ENCODE results near the gene ROR2. TPM values are rescaled to one million over a fixed set of nuclear protein-coding genes. Genes with fewer than 3 reads are reported as not detected.

The ROR2 gene
- total and polyA plus RNA-seq, 2 of the 13 experiments (the other 11 are each of a cell fraction or from before 2014, with no cell fraction given) = not detected

GRCh38 chr9:91886414-91887076, 63.5 kb downstream of the ROR2 start:
- peaks cover 0 to 33% of the 10 kb centered on the region in 2 experiments; a peak in 2 of 5 replicates for H3K27me3 ChIP-seq (ENCODE audit: control insufficient read depth in 1 of 2, insufficient read depth in 2 of 2, low read length in 2 of 2)
- no peak for DNase-seq (ENCODE audit: low spot score)
- no peak for ATAC-seq

DNA sequence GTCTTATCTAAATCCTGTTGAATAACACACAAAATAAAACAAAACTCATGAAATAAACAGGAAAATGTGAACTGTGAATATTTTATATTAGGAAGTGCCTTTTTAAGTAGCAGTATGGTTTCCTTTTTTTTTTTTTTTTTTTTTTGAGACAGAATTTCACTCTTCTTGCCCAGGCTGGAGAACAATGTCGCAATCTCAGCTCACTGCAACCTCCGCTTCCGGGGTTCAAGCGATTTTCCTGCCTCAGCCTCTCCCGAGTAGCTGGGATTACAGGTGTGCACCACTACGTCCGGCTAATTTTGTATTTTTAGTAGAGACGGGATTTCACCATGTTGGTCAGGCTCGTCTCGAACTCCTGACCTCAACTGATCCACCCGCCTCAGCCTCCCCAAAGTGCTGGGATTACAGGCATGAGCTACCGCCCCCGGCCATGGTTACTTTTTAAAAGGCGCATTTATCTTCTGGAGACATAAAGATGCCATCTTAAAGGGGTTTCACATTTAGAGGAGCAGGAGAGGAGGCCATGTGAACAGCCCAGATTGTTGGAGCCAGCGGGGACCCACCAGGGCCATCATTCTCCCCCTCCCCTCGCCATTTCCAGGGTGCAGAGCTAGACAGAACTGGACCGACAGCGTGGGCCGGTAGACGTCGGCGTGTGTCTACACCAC, 64.1 kb downstream of the ROR2 start:
- ChIA-PET POLR2A (no interaction called here), CTCF (ENCODE audit: low intra/inter-chr PET ratio, low total read pairs) (no interaction called here)
- Histone ChIP-seq H3K4me3 (replicated peaks in 1 of 3; ENCODE audit: insufficient read depth in 1 of 3, low read depth in 2 of 3, low read length in 3 of 3) (no peak overlapping the region), H3K9ac (ENCODE audit: insufficient read depth, low read depth, low read length) (no peak overlapping the region), H3K4me2 (ENCODE audit: low read depth, low read length) (no peak overlapping the region), H3K27ac (ENCODE audit: extremely low read length, insufficient read depth, low read length) (no peak overlapping the region), H3K27me3 (ENCODE audit: control insufficient read depth in 1 of 2, insufficient read depth in 2 of 2, low read length in 2 of 2) (peaks cover 0 to 34% of the 10 kb centered on the region in 2 experiments; a peak in 2 of 5 replicates), H3K79me2 (ENCODE audit: insufficient read depth, low read length) (no peaks in the 10 kb centered on the region), H3K36me3 (replicated peaks in 1 of 2; ENCODE audit: control insufficient read depth in 1 of 2, insufficient read depth in 2 of 2, low read length in 2 of 2) (no peaks in the 10 kb centered on the region), H3K4me1 (ENCODE audit: insufficient read depth, low read length) (peaks cover 23% of the 10 kb centered on the region), H4K20me1 (ENCODE audit: insufficient read depth, low read length) (no peaks in the 10 kb centered on the region), H2AFZ (ENCODE audit: low read length) (no peak overlapping the region), H3K9me3 (ENCODE audit: low read length) (no peaks in the 10 kb centered on the region)
- intact Hi-C loops (cut with micrococcal nuclease; ENCODE audit: unreplicated experiment) = no loop called here
- in situ Hi-C loops (cut with HindIII; ENCODE audit: extremely low pct_ligation_motif_present, low pct_unique_long_range_greater_than_20kb) = no loop called here
- ATAC-seq (no peak), FAIRE-seq (no peak), DNase-seq (ENCODE audit: low spot score) (no peak)
- no TSS peak for BruUV-seq (replicated peaks)
- WGBS (ENCODE audit: low lambda C conversion rate) = 83% methylated on average over 22 of the region's 22 CpGs
- TF ChIP-seq SIN3A (IDR thresholded peaks at IDR 0.05; ENCODE audit: borderline replicate concordance, low read depth, low read length) = no peak
- TF ChIP-seq ZKSCAN5 (CRISPR knock-in tag; IDR thresholded peaks at IDR 0.05) = no peak
- no peak for TF ChIP-seq ZNF629 (CRISPR knock-in tag; conservative IDR thresholded peaks at IDR 0.05)
- TF ChIP-seq MBNL3 (CRISPR knock-in tag; conservative IDR thresholded peaks at IDR 0.05) = no peak
- TF ChIP-seq ZBTB38 (CRISPR knock-in tag; IDR thresholded peaks at IDR 0.05) = no peak
- TF ChIP-seq NR3C1 (CRISPR knock-in tag; IDR thresholded peaks at IDR 0.05) = no peak
- TF ChIP-seq THAP7 (CRISPR knock-in tag; IDR thresholded peaks at IDR 0.05) = no peak
- no peak for TF ChIP-seq CREB3 (CRISPR knock-in tag; IDR thresholded peaks at IDR 0.05)
- TF ChIP-seq, protein P1, sequence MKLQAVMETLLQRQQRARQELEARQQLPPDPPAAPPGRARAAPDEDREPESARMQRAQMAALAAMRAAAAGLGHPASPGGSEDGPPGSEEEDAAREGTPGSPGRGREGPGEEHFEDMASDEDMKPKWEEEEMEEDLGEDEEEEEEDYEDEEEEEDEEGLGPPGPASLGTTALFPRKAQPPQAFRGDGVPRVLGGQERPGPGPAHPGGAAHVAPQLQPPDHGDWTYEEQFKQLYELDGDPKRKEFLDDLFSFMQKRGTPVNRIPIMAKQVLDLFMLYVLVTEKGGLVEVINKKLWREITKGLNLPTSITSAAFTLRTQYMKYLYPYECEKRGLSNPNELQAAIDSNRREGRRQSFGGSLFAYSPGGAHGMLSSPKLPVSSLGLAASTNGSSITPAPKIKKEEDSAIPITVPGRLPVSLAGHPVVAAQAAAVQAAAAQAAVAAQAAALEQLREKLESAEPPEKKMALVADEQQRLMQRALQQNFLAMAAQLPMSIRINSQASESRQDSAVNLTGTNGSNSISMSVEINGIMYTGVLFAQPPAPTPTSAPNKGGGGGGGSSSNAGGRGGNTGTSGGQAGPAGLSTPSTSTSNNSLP (IDR thresholded peaks at IDR 0.05; ENCODE audit: low read depth, low read length) = no peak
- no peak for TF ChIP-seq DPF2 (CRISPR knock-in tag; IDR thresholded peaks at IDR 0.05; ENCODE audit: borderline replicate concordance, low read depth)

More at GRCh38 chr9:91886414-91887076, 63.5 kb downstream of the ROR2 start:
- BruUV-seq (replicated peaks) = no TSS peak
- POLR2A ChIA-PET = no interaction called here
- Histone ChIP-seq H3K79me2 (ENCODE audit: insufficient read depth, low read length) (no peaks in the 10 kb centered on the region), H3K9ac (ENCODE audit: insufficient read depth, low read depth, low read length) (no peak overlapping the region), H3K4me2 (ENCODE audit: low read depth, low read length) (no peak overlapping the region), H4K20me1 (ENCODE audit: insufficient read depth, low read length) (no peaks in the 10 kb centered on the region), H3K36me3 (replicated peaks in 1 of 2; ENCODE audit: control insufficient read depth in 1 of 2, insufficient read depth in 2 of 2, low read length in 2 of 2) (no peaks in the 10 kb centered on the region), H3K9me3 (ENCODE audit: low read length) (no peaks in the 10 kb centered on the region), H3K27ac (ENCODE audit: extremely low read length, insufficient read depth, low read length) (no peak overlapping the region), H3K4me1 (ENCODE audit: insufficient read depth, low read length) (peaks cover 23% of the 10 kb centered on the region), H3K4me3 (replicated peaks in 1 of 3; ENCODE audit: insufficient read depth in 1 of 3, low read depth in 2 of 3, low read length in 3 of 3) (no peak overlapping the region), H2AFZ (ENCODE audit: low read length) (no peak overlapping the region)
- WGBS (ENCODE audit: low lambda C conversion rate) = 80% methylated on average over 27 of the region's 32 CpGs
- TF ChIP-seq ELF3 (CRISPR knock-in tag; IDR thresholded peaks at IDR 0.05) = no peak
- TF ChIP-seq CBX1 (IDR thresholded peaks at IDR 0.05; ENCODE audit: low read depth) = no peak
- no peak for TF ChIP-seq SAP130 (CRISPR knock-in tag; IDR thresholded peaks at IDR 0.05; ENCODE audit: low read depth)
- TF ChIP-seq TCF7L2 (IDR thresholded peaks at IDR 0.05; ENCODE audit: low read depth, low read length) = no peak
- TF ChIP-seq, protein P2, sequence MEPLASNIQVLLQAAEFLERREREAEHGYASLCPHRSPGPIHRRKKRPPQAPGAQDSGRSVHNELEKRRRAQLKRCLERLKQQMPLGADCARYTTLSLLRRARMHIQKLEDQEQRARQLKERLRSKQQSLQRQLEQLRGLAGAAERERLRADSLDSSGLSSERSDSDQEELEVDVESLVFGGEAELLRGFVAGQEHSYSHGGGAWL (CRISPR knock-in tag; IDR thresholded peaks at IDR 0.05) = no peak
- TF ChIP-seq SAFB2 (CRISPR knock-in tag; IDR thresholded peaks at IDR 0.05; ENCODE audit: borderline replicate concordance, low read depth) = no peak
- TF ChIP-seq ZNF143 (CRISPR knock-in tag; IDR thresholded peaks at IDR 0.05) = no peak
- no peak for TF ChIP-seq ARNT2 (CRISPR knock-in tag; IDR thresholded peaks at IDR 0.05; ENCODE audit: low read depth)
- in situ Hi-C loops (cut with HindIII; ENCODE audit: extremely low pct_ligation_motif_present, low pct_unique_long_range_greater_than_20kb) = no loop called here
- FAIRE-seq = no peak
- CTCF ChIA-PET (ENCODE audit: low intra/inter-chr PET ratio, low total read pairs) = no interaction called here
- intact Hi-C loops (cut with micrococcal nuclease; ENCODE audit: unreplicated experiment) = no loop called here
